Measurements from ENCODE around the gene RNF111. TPM values are rescaled to one million over a fixed set of nuclear protein-coding genes. Genes with fewer than 3 reads are reported as not detected.

RNF111 gene
- total and polyA plus RNA-seq, 9 of the 15 experiments (the other 6 are each of a cell fraction or from before 2014, with no cell fraction given): 7.9 to 26.0 (median 14.4) TPM

DNA sequence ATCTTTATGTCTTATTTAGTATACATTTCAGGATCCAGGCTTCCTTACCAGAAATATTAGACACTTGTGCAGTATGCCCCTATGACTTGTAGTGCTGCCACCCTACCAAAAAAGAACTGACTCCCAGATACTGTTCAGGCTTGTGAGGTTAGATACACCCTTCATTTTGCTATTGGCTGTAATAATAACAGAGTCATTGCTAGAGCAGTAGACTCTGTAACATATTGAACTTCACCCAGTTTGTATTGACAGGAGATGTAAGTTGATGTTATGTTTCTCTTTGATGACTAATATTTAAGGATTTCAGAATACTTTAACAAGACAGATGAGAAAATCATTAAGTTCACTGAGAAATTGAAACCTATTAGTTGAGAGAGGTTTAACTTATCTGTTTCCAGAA is 32.9 kb downstream of the RNF111 start:
- Histone ChIP-seq H3K9me3 (replicated peaks; ENCODE audit: control insufficient read depth, insufficient read depth, low read depth, low read length) (no peaks in the 10 kb centered on the region), H3K36me3 (ENCODE audit: control insufficient read depth, insufficient read depth, low read length) (peaks cover 40% of the 10 kb centered on the region), H2AFZ (ENCODE audit: low read depth, low read length) (no peak overlapping the region), H3K27me3 (ENCODE audit: control insufficient read depth in 2 of 2, insufficient read depth in 2 of 2, low read length in 2 of 2) (no peaks in the 10 kb centered on the region), H3K4me1 (replicated peaks in 1 of 2; ENCODE audit: control insufficient read depth in 2 of 2, insufficient read depth in 2 of 2, low read length in 2 of 2) (no peaks in the 10 kb centered on the region), H3K9me1 (ENCODE audit: control insufficient read depth, insufficient read depth, low read length) (no peaks in the 10 kb centered on the region), H3K9ac (ENCODE audit: insufficient read depth in 1 of 2, low read depth in 2 of 2, low read length in 2 of 2) (no peak overlapping the region), H3K27ac (ENCODE audit: extremely low read depth, low read depth, low read length) (no peak overlapping the region), H4K20me1 (replicated peaks; ENCODE audit: control insufficient read depth, insufficient read depth, low read length) (no peaks in the 10 kb centered on the region), H3K4me2 (ENCODE audit: insufficient read depth, low read length) (no peak overlapping the region), H3K79me2 (ENCODE audit: control insufficient read depth, insufficient read depth, low read length) (peaks cover 65% of the 10 kb centered on the region), H3K4me3 (no peak overlapping the region)
- ATAC-seq (no peak), DNase-seq (ENCODE audit: extremely low read depth in 1 of 4, low spot score in 3 of 4) (no peak), FAIRE-seq (no peak)
- CTCF ChIA-PET (ENCODE audit: low intra/inter-chr PET ratio): no interaction called here
- no peak for TF ChIP-seq RBM34 (IDR thresholded peaks at IDR 0.05; ENCODE audit: borderline replicate concordance, insufficient read depth, low read length)
- no peak for TF ChIP-seq TAL1 (IDR thresholded peaks at IDR 0.05)
- no peak for TF ChIP-seq SRSF7 (optimal IDR thresholded peaks at IDR 0.05; ENCODE audit: low read depth, low read length)
- TF ChIP-seq, protein P1, sequence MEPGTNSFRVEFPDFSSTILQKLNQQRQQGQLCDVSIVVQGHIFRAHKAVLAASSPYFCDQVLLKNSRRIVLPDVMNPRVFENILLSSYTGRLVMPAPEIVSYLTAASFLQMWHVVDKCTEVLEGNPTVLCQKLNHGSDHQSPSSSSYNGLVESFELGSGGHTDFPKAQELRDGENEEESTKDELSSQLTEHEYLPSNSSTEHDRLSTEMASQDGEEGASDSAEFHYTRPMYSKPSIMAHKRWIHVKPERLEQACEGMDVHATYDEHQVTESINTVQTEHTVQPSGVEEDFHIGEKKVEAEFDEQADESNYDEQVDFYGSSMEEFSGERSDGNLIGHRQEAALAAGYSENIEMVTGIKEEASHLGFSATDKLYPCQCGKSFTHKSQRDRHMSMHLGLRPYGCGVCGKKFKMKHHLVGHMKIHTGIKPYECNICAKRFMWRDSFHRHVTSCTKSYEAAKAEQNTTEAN (CRISPR knock-in tag; IDR thresholded peaks at IDR 0.05): no peak
- no peak for TF ChIP-seq ZC3H11A (IDR thresholded peaks at IDR 0.05; ENCODE audit: low read depth, low read length)
- TF ChIP-seq, protein P2, sequence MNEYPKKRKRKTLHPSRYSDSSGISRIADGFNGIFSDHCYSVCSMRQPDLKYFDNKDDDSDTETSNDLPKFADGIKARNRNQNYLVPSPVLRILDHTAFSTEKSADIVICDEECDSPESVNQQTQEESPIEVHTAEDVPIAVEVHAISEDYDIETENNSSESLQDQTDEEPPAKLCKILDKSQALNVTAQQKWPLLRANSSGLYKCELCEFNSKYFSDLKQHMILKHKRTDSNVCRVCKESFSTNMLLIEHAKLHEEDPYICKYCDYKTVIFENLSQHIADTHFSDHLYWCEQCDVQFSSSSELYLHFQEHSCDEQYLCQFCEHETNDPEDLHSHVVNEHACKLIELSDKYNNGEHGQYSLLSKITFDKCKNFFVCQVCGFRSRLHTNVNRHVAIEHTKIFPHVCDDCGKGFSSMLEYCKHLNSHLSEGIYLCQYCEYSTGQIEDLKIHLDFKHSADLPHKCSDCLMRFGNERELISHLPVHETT (CRISPR knock-in tag; conservative IDR thresholded peaks at IDR 0.05 in 1 of 2, IDR thresholded peaks at IDR 0.05 in 1 of 2): no peak
- TF ChIP-seq, protein P3, sequence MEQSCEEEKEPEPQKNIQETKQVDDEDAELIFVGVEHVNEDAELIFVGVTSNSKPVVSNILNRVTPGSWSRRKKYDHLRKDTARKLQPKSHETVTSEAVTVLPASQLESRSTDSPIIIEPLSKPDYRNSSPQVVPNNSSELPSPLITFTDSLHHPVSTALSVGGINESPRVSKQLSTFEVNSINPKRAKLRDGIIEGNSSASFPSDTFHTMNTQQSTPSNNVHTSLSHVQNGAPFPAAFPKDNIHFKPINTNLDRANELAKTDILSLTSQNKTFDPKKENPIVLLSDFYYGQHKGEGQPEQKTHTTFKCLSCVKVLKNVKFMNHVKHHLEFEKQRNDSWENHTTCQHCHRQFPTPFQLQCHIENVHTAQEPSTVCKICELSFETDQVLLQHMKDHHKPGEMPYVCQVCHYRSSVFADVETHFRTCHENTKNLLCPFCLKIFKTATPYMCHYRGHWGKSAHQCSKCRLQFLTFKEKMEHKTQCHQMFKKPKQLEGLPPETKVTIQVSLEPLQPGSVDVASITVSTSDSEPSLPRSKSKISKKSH (CRISPR knock-in tag; IDR thresholded peaks at IDR 0.05): no peak
- TF ChIP-seq ZNF717 (CRISPR knock-in tag; IDR thresholded peaks at IDR 0.05): no peak
- TF ChIP-seq GTF2F1 (IDR thresholded peaks at IDR 0.05; ENCODE audit: low read depth, low read length): no peak
- TF ChIP-seq, protein P4, sequence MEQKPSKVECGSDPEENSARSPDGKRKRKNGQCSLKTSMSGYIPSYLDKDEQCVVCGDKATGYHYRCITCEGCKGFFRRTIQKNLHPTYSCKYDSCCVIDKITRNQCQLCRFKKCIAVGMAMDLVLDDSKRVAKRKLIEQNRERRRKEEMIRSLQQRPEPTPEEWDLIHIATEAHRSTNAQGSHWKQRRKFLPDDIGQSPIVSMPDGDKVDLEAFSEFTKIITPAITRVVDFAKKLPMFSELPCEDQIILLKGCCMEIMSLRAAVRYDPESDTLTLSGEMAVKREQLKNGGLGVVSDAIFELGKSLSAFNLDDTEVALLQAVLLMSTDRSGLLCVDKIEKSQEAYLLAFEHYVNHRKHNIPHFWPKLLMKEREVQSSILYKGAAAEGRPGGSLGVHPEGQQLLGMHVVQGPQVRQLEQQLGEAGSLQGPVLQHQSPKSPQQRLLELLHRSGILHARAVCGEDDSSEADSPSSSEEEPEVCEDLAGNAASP (IDR thresholded peaks at IDR 0.05): no peak
- TF ChIP-seq GABPB1 (CRISPR knock-in tag; IDR thresholded peaks at IDR 0.05): no peak
- TF ChIP-seq KLF10 (CRISPR knock-in tag; IDR thresholded peaks at IDR 0.05): no peak
- TF ChIP-seq FOXA1 (IDR thresholded peaks at IDR 0.05; ENCODE audit: borderline replicate concordance): no peak
- no peak for TF ChIP-seq CBFA2T3 (IDR thresholded peaks at IDR 0.05)
- no peak for TF ChIP-seq PHB (CRISPR knock-in tag; IDR thresholded peaks at IDR 0.05)
- BruUV-seq (replicated peaks): no TSS peak
- POLR2A ChIA-PET: no interaction called here
- intact Hi-C loops (cut with micrococcal nuclease) (no loop called here), in situ Hi-C loops (cut with MboI) (no loop called here)

Measured in K562 (cell line).